ENCODE results near the gene LIPM.

GRCh38 chr10:88782222-88782621 lies 20.3 kb upstream of the LIPM start:
- TF ChIP-seq ARNTL (CRISPR knock-in tag; IDR thresholded peaks at IDR 0.05) (no peak), MZF1 (CRISPR knock-in tag; IDR thresholded peaks at IDR 0.05; ENCODE audit: borderline replicate concordance) (no peak), ZNF784 (CRISPR knock-in tag; IDR thresholded peaks at IDR 0.05; ENCODE audit: borderline replicate concordance) (no peak), EZH2 (conservative IDR thresholded peaks at IDR 0.05; ENCODE audit: low read depth, low read length) (no peak), ZNF205 (CRISPR knock-in tag; IDR thresholded peaks at IDR 0.05) (no peak), CTCF (CRISPR knock-in tag; IDR thresholded peaks at IDR 0.05) (no peak)
